ENCODE data around the gene COQ9. TPM values are rescaled to one million over a fixed set of nuclear protein-coding genes. Genes with fewer than 3 reads are reported as not detected.
"Not testable (repeated sequence)": the region's sequence is repeated elsewhere in the genome, so short reads cannot be mapped to it uniquely, and the experiment has no call there.

Gene COQ9
- total RNA-seq = 100 to 1,000 TPM; 107 to 117 TPM
- long read RNA-seq, transcript COQ9-201 (9 exons, 1,677 nt) = major isoform, 412 of 470 reads
- long read RNA-seq, transcript COQ9-214 (6 exons, 882 nt) = minor isoform, 5 of 470 reads
- long read RNA-seq, partial matches to known transcripts = 20 of 470 reads
- long read RNA-seq, other reads (novel, unspliced or antisense) = 27 of 470 reads

GRCh38 chr16:57447186-57447962 lies at the start of gene COQ9, which contains the start of gene CIAPIN1:
Gene COQ9, plus strand, starts transcription at chr16:57447479. Its CDS starts 27 bp downstream, at chr16:57447506.
Gene CIAPIN1, minus strand, starts transcription at chr16:57447385. Its CDS starts 6,457 bp downstream, at chr16:57440928.
- DNase-seq (peak; percentile 94 to 96), ATAC-seq (peak; percentile 97)
- intact Hi-C loops (cut with DNase I, micrococcal nuclease) = no loop called here

GRCh38 chr16:57397493-57397892 lies 49.8 kb upstream of the COQ9 start:
- DNase-seq; intact Hi-C loops (cut with DNase I, micrococcal nuclease); ATAC-seq: not testable (repeated sequence)

- intact Hi-C loops (cut with DNase I, micrococcal nuclease) = no loop called here
- ATAC-seq (no peak), DNase-seq (no peak)
Measured at GRCh38 chr16:57401943-57402640, 45.2 kb upstream of the COQ9 start.

- DNase-seq (no peak), ATAC-seq (no peak)
- intact Hi-C loops (cut with DNase I, micrococcal nuclease) = no loop called here
Measured at GRCh38 chr16:57403965-57404817, 43.1 kb upstream of the COQ9 start, which contains the start of gene CCL17. Gene CCL17, plus strand, starts transcription at chr16:57404767. Its CDS starts 9,166 bp downstream, at chr16:57413933.

- no peak for DNase-seq
- ATAC-seq = no peak
- intact Hi-C loops (cut with DNase I, micrococcal nuclease) = no loop called here
Measured at GRCh38 chr16:57405097-57405496, 42.2 kb upstream of the COQ9 start.

- ATAC-seq = no peak
- intact Hi-C loops (cut with DNase I, micrococcal nuclease) = no loop called here
- no peak for DNase-seq
Measured at GRCh38 chr16:57406881-57407280, 40.4 kb upstream of the COQ9 start.

GRCh38 chr16:57407521-57408353 lies 39.5 kb upstream of the COQ9 start:
- no peak for ATAC-seq
- no peak for DNase-seq
- intact Hi-C loops (cut with DNase I, micrococcal nuclease) = no loop called here

GRCh38 chr16:57409065-57409464 lies 38.2 kb upstream of the COQ9 start:
- ATAC-seq (no peak), DNase-seq (no peak)
- intact Hi-C loops (cut with DNase I, micrococcal nuclease) = no loop called here

GRCh38 chr16:57409870-57410587 lies 37.2 kb upstream of the COQ9 start:
- DNase-seq (no peak), ATAC-seq (no peak)
- intact Hi-C loops (cut with DNase I, micrococcal nuclease) = no loop called here

GRCh38 chr16:57411362-57411976 lies 35.8 kb upstream of the COQ9 start:
- DNase-seq (no peak), ATAC-seq (no peak)
- intact Hi-C loops (cut with DNase I, micrococcal nuclease) = no loop called here

- intact Hi-C loops (cut with DNase I, micrococcal nuclease) = no loop called here
- no peak for ATAC-seq
Measured at GRCh38 chr16:57412584-57412983, 34.7 kb upstream of the COQ9 start.

GRCh38 chr16:57413301-57413730 lies 34.0 kb upstream of the COQ9 start:
- ATAC-seq (no peak), DNase-seq (no peak)
- intact Hi-C loops (cut with DNase I, micrococcal nuclease) = no loop called here

More at GRCh38 chr16:57412584-57412983, 34.7 kb upstream of the COQ9 start:
- no peak for DNase-seq

- intact Hi-C loops (cut with DNase I, micrococcal nuclease) = no loop called here
- DNase-seq = no peak
- no peak for ATAC-seq
Measured at GRCh38 chr16:57413733-57414132, 33.5 kb upstream of the COQ9 start.

GRCh38 chr16:57416084-57416483 lies 31.2 kb upstream of the COQ9 start:
- DNase-seq (no peak), ATAC-seq (no peak)
- intact Hi-C loops (cut with DNase I, micrococcal nuclease) = loop anchor here (2.0 to 5.0 kb wide), 2 partner anchors 114 to 115 kb away; no protein-coding TSS in a partner anchor

GRCh38 chr16:57419506-57419905 lies 27.8 kb upstream of the COQ9 start:
- ATAC-seq (no peak), DNase-seq (no peak)
- intact Hi-C loops (cut with DNase I, micrococcal nuclease) = loop anchor here in 1 of 2 donors (5.0 kb wide), 1 partner anchor 117 kb away; no protein-coding TSS in a partner anchor
